Measurements from ENCODE around the gene ZNF311. TPM values are rescaled to one million over a fixed set of nuclear protein-coding genes. Genes with fewer than 3 reads are reported as not detected.

Gene ZNF311
- total RNA-seq, 1 donor from 2014 or later = 1.3 TPM

DNA sequence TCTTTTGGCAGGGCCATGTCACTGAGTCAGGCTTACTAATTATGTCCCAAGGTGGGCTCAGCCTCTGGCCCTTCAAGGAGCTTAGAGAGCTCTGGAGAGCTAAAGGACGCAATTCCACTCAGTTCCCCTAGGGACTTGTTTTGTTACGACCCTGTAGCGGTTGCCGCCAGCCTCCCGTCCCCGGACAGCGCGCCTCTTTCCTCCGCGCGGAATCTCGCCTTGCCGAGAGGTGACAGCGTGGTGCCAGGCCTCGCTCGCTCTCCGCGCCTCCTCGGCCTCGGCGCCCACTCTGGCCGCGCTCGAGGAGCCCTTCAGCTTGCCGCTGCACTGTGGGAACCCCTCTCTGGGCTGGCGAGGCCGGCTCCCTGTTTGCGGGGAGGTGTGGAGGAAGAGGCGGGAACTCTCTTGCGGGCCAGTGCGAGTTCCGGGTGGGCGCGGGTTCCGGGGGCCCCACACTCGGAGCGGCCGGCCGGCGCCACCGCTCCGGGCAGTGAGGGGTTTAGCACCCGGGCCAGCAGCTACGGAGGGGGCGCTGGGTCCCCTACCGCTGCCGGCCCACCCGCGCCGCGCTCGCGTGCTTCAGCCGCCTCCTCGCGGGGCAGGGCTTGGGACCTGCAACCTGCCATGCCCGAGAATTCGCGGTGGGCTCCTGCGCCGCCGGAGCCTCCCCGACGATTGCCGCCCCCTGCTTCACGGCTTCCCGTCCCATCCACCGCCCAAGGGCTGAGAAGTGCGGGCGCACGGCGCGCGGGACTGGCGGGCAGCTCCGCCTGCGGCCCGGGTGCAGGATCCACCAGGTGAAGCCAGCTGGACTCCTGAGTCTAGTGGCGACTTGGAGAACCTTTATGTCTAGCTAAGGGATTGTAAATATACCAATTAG lies 9.9 kb upstream of the ZNF311 start:
- Mint-ChIP-seq H3K4me3 (no peak overlapping the region), H3K27me3 (ENCODE audit: low read depth) (peaks cover 43% of the 10 kb centered on the region)
- DNase-seq (ENCODE audit: low read depth, low spot score) = no peak

DNA sequence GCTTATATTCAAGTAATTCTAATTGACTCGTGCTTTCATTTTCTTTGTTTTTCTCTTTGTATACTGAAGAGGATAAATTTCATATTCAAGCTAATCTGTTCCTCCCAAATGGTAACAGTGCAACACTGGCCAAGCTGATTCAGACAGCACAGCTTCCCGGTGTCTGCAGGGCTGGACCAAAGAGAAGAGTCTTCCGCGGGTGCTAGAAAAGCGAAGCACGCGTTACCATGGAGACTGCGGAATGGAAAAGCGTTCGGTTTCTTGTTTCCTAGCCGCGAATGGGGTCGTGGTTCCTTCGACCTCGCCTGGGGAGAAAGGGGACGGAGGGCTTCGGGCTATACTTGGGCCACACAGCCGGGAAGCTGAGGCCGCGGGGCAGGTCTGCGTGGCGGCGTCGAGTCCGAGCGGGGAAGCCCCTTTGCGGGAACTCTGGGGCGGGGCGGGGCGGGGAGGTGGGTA lies 6.2 kb upstream of the ZNF311 start:
- Mint-ChIP-seq H3K9me3 (no peaks in the 10 kb centered on the region), H3K36me3 (ENCODE audit: low read depth) (no peaks in the 10 kb centered on the region), H3K27me3 (ENCODE audit: low read depth) (peaks cover 52% of the 10 kb centered on the region), H3K4me3 (peak overlapping the region; percentile 80), H3K4me1 (peaks cover 6% of the 10 kb centered on the region), H3K27ac (ENCODE audit: unreplicated experiment) (peak overlapping the region; percentile 0)
- DNase-seq (ENCODE audit: low read depth, low spot score) = peak; percentile 57
- TF ChIP-seq, protein P1, sequence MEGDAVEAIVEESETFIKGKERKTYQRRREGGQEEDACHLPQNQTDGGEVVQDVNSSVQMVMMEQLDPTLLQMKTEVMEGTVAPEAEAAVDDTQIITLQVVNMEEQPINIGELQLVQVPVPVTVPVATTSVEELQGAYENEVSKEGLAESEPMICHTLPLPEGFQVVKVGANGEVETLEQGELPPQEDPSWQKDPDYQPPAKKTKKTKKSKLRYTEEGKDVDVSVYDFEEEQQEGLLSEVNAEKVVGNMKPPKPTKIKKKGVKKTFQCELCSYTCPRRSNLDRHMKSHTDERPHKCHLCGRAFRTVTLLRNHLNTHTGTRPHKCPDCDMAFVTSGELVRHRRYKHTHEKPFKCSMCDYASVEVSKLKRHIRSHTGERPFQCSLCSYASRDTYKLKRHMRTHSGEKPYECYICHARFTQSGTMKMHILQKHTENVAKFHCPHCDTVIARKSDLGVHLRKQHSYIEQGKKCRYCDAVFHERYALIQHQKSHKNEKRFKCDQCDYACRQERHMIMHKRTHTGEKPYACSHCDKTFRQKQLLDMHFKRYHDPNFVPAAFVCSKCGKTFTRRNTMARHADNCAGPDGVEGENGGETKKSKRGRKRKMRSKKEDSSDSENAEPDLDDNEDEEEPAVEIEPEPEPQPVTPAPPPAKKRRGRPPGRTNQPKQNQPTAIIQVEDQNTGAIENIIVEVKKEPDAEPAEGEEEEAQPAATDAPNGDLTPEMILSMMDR (conservative IDR thresholded peaks at IDR 0.05) = no peak

More for the DNA sequence above, 9.9 kb upstream of the ZNF311 start:
- peaks cover 16% of the 10 kb centered on the region for H3K4me1 Mint-ChIP-seq
- H3K9me3 Mint-ChIP-seq = no peaks in the 10 kb centered on the region
- no peaks in the 10 kb centered on the region for H3K36me3 Mint-ChIP-seq (ENCODE audit: low read depth)
- TF ChIP-seq, protein P1 (conservative IDR thresholded peaks at IDR 0.05) = peak; percentile 38
- no peak overlapping the region for H3K27ac Mint-ChIP-seq (ENCODE audit: unreplicated experiment)

DNA sequence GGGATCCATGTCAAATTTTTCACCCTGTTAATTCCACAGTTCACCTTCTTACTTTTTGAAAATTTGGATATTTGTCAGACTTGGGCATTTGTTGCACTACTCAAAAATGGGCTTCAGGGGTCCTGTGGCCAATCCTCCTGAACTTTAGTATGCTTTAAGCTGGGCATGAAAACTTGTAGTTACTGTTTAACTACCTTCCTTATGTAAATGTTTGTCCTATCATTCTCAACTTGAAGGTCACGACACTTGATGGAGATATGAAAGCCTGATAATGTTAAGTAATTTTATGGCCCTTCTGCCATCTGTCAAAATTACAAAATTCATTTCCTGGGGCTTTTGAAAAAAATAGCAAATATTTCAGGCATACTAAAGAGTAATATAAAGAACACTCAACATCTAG lies 4.2 kb upstream of the ZNF311 start:
- Mint-ChIP-seq H3K4me3 (no peak overlapping the region), H3K9me3 (peaks cover 2% of the 10 kb centered on the region), H3K36me3 (ENCODE audit: low read depth) (peaks cover 2% of the 10 kb centered on the region), H3K27me3 (ENCODE audit: low read depth) (peaks cover 61% of the 10 kb centered on the region), H3K27ac (ENCODE audit: unreplicated experiment) (no peak overlapping the region), H3K4me1 (peaks cover 7% of the 10 kb centered on the region)
- no peak for DNase-seq (ENCODE audit: low read depth, low spot score)
- TF ChIP-seq, protein P1 (conservative IDR thresholded peaks at IDR 0.05) = no peak

DNA sequence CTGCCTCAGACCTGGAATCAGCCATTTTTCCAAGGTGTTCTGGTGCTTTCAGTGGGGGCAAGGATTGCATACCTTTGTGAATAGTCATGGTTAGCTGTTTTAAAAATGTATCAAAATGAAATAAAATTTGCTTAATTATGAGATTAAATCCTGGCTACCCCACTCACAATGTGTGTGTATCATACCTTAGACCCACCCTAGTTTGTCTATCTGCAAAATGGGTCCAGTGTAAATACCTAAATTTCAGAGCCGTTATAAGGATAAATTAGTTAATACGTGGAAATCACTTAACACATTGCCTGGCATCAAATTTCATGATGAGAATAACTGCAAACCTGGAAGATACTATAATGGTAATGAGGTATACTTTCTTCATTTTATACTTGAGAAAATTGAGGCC lies 3.0 kb upstream of the ZNF311 start:
- peaks cover 2% of the 10 kb centered on the region for H3K9me3 Mint-ChIP-seq
- no peak overlapping the region for H3K27ac Mint-ChIP-seq (ENCODE audit: unreplicated experiment)
- peaks cover 7% of the 10 kb centered on the region for H3K4me1 Mint-ChIP-seq
- H3K4me3 Mint-ChIP-seq = no peak overlapping the region
- TF ChIP-seq, protein P1 (conservative IDR thresholded peaks at IDR 0.05) = no peak
- peaks cover 63% of the 10 kb centered on the region for H3K27me3 Mint-ChIP-seq (ENCODE audit: low read depth)
- peaks cover 2% of the 10 kb centered on the region for H3K36me3 Mint-ChIP-seq (ENCODE audit: low read depth)
- no peak for DNase-seq (ENCODE audit: low read depth, low spot score)

DNA sequence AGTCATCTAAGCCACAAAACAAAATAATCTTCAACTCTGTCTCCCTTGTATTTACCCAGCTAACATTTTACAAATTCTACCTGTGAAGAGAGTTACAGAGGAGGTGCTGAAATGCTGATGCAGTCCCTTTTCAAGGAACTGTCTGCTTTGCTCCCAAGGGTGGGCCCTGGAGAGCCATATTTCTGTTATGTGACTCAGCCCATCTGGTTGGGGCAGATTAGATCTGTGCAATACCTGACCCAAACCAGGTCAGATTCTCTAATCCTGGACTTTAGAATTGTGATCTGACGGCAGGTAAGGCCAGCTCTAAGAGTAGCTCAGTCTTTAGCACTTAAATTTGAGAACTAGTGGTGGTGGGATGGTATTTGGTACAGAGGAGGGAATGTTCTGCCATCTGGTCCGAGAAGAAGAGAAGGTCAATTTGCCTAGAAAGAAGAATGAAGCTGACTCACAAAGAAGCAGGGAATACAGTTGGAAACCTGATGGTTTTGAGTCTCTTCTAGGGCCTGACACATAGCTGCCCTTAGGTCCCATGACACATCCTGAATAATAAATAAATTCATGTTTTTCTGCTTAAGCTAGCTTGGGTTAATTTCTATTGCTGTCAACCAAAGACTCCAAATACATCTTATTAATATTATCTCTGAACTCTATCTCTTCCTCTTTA lies 8.1 kb downstream of the ZNF311 start:
- H3K4me1 Mint-ChIP-seq = no peaks in the 10 kb centered on the region
- no peaks in the 10 kb centered on the region for H3K36me3 Mint-ChIP-seq (ENCODE audit: low read depth)
- no peak overlapping the region for H3K4me3 Mint-ChIP-seq
- H3K9me3 Mint-ChIP-seq = no peaks in the 10 kb centered on the region
- H3K27ac Mint-ChIP-seq (ENCODE audit: unreplicated experiment) = no peak overlapping the region
- TF ChIP-seq, protein P1 (conservative IDR thresholded peaks at IDR 0.05) = no peak
- peaks cover 33% of the 10 kb centered on the region for H3K27me3 Mint-ChIP-seq (ENCODE audit: low read depth)
- no peak for DNase-seq (ENCODE audit: low read depth, low spot score)
